Measurements from ENCODE around the gene GIGYF1.
"Not testable (repeated sequence)": the region's sequence is repeated elsewhere in the genome, so short reads cannot be mapped to it uniquely, and the experiment has no call there.

Gene GIGYF1

DNA sequence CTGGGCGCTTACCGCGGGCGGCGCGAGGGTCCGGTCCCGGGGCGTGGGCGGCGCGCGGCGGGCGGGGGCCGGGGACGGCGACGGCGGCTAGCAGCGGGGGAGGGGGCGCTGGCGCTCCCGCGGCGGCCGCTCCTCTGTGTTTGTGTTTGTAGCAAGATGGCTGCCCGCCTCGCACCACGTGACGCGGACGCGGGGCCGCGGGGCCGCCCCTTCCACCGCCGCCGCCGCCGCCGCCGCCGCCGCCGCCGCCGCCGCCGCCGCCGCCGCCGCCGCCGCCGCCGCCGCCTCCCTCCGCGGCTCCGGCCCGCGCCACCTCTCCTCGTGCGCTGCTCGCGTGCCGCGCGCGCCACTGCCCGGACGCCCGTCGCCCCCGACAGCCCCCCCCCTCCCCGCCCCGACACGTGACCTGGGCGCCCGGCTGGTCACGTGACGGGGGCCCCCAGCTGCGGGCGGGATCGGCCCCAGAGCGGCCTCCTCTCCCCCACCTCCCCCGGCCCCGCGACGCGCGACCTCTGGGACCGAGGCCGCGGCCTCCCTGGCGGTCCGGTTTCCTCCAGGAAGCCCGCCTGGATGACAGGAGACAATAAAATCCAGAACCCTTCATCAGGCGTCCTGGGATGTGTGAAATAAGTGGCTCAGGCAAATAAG, at the start of gene GIGYF1:
GIGYF1 (minus strand) TSS at position 153 of the 648 bp plus-strand sequence. CDS start 6,012 bp downstream, outside the sequence.
- DNase-seq, result no peak

DNA sequence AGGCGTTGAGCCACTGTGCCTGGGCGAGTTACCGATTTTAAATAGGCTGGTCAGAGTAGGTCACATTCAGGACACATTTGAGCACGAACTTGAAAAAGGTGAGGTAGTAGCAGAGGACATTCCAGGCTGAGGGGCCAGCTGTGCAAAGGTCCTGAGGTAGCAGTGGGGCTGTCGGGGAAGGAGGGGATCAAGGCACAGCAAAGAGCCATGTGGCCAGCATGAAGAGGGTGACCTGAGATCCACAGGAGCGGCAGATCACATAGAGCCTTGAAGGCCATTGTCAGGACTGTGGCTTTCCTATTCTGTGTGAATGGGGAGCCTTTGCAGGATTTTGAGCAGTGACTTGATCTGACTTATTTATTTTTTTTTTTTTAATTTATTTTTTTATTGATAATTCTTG, 45.9 kb upstream of the GIGYF1 start:
- DNase-seq, result no peak

DNA sequence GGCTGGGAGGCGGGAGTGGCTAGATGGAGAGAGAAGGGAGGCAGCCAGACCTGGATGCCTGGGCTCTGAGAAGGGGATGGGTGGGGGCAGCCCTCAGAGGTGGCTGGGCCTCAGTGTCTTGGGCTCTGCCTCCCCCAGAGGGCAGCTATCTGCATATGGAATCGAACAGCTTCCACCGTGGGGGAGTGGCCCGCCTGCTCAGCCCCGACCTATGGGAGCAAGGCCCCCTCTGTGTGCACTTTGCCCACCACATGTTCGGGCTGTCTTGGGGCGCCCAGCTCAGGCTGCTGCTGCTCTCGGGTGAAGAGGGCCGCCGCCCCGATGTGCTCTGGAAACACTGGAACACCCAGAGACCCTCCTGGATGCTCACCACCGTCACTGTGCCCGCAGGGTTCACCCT, 42.6 kb upstream of the GIGYF1 start:
- DNase-seq, result no peak

DNA sequence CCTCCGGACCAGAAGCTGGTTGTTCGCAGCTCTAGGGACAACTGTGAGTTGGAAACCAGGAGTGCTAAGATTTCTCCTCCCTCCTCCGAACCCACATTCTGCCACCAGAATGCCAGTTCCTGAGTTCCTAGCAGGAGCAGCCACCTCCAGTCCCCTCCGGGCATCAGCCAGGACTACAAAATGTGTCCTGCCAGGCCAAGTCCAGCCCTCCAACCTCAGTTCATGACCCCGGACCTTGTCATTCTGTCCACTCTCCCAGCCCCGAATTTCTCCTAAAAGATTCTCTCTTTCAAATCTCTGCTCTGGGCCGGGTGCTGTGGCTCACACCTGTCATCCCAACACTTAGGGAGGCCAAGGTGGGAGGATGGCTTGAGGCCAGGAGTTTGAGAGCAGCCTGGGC, 41.7 kb upstream of the GIGYF1 start:
- no peak for DNase-seq

- no peak for DNase-seq
Observed at GRCh38 chr7:100731937-100732636, 38.0 kb upstream of the GIGYF1 start.

DNA sequence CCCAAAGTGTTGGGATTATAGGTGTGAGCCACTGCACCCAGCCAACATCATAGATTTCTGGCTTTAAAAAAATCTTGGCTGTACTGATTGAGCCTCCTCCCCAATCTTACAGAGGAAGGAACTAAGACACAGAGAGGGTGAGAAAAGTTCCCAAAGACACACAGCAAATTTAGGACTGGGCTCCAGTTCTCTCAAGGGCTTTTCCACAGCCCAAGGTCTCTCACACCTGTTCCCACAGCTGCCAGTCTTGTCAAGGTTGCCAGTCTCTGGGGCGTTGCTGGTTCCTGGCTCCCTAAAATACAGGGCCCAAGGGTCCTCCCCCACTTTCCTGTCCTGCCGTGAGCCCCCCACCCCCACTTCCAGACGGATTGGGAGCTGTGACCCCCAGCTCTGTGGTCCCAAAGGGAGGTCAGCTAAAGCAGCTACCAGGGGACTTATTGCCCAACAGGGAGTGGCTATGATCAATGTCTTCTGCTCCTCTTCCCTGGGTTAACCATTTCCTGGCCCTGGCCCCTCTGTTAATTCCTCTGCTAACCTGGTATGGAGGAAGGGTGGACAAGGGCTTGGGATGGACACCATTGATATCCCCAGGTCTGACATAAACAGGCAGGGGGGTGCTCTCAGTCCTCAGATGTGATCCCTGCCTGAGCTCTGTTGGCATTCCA, 36.2 kb upstream of the GIGYF1 start:
- no peak for DNase-seq

DNA sequence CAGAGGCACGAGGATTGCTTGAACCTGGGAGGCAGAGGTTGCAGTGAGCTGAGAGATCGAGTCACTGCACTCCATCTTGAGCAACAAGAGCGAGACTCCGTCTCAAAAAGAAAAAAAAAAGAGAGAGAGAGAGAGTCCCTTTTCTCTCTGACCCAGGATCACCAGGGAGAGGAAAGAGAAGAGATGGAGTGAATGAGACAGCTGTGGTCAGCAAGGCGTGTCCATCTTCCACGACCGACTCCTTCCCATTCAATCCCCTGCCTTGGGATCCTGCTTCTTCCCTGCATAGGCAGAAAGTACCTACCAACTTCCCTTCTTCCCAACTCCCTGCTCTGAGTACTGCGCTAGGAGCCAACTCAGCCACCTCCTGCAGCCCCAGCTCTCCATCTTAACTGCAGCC, 34.1 kb upstream of the GIGYF1 start:
- DNase-seq, result no peak

- no peak for DNase-seq
Observed at GRCh38 chr7:100726996-100727761, 33.1 kb upstream of the GIGYF1 start.

- DNase-seq, result not testable (repeated sequence)
Observed at GRCh38 chr7:100724364-100724763, 30.3 kb upstream of the GIGYF1 start.

DNA sequence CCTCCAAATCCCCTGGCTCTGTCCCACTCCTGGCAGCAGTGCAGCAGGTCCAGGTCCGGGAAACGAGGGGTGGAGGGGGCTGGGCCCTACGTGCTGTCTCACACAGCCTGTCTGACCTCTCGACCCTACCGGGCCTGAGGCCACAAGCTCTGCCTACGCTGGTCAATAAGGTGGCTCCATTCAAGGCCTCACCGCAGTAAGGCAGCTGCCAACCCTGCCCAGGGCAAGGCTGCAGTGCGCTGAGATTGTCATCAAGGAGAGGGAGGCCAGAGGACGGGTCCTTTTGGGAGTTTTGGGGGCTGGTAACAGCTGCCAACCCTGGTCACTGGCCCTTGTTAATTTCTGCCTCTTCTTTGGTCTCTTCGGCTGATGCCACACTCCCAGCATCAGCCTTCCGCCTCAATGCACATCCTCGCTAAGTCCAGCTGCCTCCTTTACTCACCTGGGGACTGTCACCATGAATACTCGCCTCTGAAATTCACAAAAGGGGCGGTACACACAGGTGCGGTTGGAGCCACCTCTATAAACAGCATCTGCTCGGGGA, 29.8 kb upstream of the GIGYF1 start:
- DNase-seq, result no peak

DNA sequence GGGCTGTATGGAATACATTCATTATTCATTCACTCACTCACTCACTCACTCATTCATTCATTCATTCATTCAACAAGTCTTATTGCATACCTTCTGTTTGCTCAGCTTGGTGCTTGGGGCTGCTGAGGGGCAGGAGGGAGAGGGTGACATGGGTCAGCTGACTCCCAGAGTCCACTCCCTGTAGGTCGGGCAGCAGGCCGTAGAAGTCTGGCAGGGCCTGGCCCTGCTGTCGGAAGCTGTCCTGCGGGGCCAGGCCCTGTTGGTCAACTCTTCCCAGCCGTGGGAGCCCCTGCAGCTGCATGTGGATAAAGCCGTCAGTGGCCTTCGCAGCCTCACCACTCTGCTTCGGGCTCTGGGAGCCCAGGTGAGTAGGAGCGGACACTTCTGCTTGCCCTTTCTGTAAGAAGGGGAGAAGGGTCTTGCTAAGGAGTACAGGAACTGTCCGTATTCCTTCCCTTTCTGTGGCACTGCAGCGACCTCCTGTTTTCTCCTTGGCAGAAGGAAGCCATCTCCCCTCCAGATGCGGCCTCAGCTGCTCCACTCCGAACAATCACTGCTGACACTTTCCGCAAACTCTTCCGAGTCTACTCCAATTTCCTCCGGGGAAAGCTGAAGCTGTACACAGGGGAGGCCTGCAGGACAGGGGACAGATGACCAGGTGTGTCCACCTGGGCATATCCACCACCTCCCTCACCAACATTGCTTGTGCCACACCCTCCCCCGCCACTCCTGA, 28.6 kb upstream of the GIGYF1 start:
- DNase-seq, result no peak

DNA sequence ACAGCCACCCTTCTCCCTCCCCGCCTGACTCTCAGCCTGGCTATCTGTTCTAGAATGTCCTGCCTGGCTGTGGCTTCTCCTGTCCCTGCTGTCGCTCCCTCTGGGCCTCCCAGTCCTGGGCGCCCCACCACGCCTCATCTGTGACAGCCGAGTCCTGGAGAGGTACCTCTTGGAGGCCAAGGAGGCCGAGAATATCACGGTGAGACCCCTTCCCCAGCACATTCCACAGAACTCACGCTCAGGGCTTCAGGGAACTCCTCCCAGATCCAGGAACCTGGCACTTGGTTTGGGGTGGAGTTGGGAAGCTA, 27.4 kb upstream of the GIGYF1 start:
- no peak for DNase-seq

DNA sequence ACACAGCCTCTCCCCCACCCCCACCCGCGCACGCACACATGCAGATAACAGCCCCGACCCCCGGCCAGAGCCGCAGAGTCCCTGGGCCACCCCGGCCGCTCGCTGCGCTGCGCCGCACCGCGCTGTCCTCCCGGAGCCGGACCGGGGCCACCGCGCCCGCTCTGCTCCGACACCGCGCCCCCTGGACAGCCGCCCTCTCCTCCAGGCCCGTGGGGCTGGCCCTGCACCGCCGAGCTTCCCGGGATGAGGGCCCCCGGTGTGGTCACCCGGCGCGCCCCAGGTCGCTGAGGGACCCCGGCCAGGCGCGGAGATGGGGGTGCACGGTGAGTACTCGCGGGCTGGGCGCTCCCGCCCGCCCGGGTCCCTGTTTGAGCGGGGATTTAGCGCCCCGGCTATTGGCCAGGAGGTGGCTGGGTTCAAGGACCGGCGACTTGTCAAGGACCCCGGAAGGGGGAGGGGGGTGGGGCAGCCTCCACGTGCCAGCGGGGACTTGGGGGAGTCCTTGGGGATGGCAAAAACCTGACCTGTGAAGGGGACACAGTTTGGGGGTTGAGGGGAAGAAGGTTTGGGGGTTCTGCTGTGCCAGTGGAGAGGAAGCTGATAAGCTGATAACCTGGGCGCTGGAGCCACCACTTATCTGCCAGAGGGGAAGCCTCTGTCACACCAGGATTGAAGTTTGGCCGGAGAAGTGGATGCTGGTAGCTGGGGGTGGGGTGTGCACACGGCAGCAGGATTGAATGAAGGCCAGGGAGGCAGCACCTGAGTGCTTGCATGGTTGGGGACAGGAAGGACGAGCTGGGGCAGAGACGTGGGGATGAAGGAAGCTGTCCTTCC, 26.8 kb upstream of the GIGYF1 start:
- no peak for DNase-seq

GRCh38 chr7:100720279-100720670, 26.2 kb upstream of the GIGYF1 start, which contains the start of gene EPO:
TSS of gene EPO (plus strand) at chr7:100720468. CDS start at chr7:100720981, 513 bp downstream.
- DNase-seq, result no peak

DNA sequence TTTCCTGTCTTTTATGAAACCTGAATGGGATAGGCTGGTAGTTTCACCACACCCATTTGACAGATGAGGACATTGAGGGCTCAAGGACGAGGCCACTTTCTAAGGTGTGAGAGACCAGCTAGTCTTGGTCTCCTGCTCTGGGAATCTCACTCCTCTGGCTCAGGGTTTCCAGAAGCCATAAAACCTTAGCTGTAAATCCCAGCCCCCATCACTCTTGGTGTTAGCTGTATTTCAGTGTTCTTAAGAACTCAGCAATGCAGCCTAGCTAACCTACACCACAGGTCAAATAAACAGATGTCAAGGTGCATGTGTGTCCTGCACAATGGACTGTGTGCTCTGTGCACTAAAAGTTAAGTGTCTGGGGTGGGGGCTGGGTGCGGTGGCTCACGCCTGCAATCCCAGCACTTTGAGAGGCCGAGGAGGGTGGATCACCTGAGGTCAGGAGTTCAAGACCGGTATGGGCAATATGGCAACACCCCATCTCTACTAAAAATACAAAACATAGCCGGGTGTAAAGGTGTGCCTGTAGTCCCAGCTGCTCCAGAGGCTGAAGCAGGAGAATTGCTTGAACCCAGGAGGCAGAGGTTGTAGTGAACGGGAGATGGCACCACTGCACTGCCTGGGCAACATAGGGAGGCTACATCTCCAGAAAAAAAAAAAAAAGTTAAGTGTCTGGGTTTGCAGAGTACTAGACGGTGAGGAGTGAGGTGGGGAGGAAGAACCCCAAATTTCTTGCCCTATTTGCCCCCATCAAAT, 25.7 kb upstream of the GIGYF1 start:
- no peak for DNase-seq

DNA sequence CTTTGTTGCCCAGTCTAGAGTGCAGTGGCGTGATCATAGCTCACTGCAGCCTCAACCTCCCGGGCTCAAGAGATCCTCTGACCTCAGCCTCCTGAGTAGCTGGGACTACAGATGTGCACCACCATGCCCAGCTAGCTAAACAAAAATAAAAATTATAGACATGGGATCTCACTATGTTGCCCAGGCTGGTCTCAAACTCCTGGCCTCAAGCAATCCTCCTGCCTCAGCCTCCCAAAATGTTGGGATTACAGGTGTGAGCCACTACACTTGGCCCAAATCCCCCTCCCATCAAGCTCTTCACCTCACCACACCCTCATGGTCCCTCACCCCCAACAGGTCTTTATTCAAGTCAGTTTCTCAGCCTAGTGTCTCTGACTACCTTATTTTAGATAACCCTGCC, 23.0 kb upstream of the GIGYF1 start:
- DNase-seq, result not testable (repeated sequence)

DNA sequence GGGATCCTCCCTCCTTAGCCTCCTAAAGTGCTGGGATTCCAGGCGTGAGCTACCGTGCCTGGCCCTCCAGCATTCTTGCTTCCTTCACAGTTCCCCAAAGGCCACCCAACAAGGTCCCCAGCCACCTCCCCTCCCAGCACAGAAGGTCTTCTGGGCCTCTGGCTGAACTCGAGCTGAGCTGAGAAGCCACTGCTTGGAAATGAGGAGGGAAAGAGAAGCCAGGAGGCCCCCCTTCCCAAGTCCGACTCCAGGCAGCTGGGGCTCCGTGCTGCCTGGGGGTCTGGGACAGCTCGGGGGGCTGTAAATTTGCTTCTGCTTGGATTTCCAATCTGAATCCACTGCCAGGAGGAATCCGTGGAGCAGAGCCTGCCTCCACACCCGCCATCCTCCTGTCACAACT, 20.7 kb upstream of the GIGYF1 start:
- DNase-seq, result no peak

DNA sequence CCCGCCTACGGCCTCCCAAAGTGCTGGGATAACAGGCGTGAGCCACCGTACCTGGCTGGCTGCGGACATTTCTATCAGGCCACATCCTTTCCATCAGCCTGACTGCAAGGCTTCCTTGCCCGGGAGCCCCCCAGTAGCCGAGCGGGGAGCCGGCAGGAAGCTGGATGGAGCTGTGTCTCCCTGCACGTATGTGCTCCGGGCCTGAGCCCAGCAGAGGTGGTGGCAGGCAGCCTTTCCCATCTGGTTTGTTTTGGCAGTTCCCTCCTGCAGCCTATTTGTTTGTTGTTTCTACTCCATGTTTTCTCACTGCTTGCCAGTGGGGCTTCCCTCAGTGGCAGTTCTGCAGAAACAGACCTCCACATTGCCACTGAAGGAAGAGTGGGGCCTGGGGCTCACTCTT, 17.3 kb upstream of the GIGYF1 start:
- DNase-seq, result no peak

DNA sequence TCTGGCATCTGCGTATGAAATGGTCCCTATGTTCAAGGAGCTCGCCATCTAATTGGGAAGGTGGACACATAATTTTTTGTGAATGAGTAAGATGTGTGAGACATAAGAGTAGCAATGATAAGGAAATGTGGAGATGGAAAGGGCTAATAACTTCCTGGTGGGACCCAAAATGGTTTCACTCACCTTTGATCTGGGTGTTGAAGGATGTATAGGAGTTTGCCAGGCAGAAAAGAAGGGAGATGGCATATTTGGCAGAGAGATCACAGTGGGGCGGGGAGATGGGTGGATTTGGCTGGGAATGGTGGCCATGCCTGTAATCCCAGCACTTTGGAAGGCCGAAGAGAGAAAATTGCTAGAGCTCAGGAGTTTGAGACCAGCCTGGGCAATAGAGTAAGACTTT, 16.4 kb upstream of the GIGYF1 start:
- no peak for DNase-seq

DNA sequence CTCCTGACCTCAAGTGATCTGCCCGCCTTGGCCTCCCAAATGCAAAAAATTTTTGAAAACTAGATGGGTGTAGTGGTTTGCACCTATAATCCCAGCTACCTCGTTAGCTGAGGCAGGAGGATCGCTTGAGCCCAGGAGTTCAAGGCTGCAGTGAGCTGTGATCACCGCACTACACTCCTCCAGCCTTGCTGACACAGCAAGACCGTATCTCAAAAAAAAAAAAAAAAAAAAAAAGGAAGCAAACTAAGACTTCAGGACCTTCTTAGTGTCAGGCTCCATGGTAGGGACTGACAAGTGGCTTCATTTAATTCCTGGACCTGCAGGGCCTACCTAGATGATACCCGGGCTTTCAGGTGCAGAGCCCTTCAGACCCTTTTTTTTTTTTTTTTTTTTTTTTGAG, 14.3 kb upstream of the GIGYF1 start:
- no peak for DNase-seq

Measured in SIG-M5 (cell line).